ENCODE data around the gene SOHLH1.

GRCh38 chr9:135739271-135740220 is 40.3 kb upstream of the SOHLH1 start:
- TF ChIP-seq, protein P1, sequence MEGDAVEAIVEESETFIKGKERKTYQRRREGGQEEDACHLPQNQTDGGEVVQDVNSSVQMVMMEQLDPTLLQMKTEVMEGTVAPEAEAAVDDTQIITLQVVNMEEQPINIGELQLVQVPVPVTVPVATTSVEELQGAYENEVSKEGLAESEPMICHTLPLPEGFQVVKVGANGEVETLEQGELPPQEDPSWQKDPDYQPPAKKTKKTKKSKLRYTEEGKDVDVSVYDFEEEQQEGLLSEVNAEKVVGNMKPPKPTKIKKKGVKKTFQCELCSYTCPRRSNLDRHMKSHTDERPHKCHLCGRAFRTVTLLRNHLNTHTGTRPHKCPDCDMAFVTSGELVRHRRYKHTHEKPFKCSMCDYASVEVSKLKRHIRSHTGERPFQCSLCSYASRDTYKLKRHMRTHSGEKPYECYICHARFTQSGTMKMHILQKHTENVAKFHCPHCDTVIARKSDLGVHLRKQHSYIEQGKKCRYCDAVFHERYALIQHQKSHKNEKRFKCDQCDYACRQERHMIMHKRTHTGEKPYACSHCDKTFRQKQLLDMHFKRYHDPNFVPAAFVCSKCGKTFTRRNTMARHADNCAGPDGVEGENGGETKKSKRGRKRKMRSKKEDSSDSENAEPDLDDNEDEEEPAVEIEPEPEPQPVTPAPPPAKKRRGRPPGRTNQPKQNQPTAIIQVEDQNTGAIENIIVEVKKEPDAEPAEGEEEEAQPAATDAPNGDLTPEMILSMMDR (IDR thresholded peaks at IDR 0.05; ENCODE audit: low read depth, low read length) = no peak
- TF ChIP-seq EZH2phosphoT487 (IDR thresholded peaks at IDR 0.05; ENCODE audit: low read depth) = no peak
